Smooth muscle cell (in vitro differentiated cells): ENCODE data around the gene PVALEF. TPM values are rescaled to one million over a fixed set of nuclear protein-coding genes. Genes with fewer than 3 reads are reported as not detected.

ENCODE experiments used
- DNase-seq: peaks from one replicate; lab custom pipeline; 2025; ENCODE audit not compliant: unreplicated experiment; lab: John Stamatoyannopoulos, UW
- H2AFZ ChIP-seq: fragments of 200-600 bp; sonication (generic); 2 replicates; pipeline ENCODE4 v1.6.0; 2016; ENCODE audit warnings: antibody characterized with exemption, low read depth, mild to moderate bottlenecking
- H3F3A ChIP-seq: fragments of 200-600 bp; sonication (generic); 2 replicates; pipeline ENCODE4 v1.6.0; 2017; ENCODE audit warnings: antibody characterized with exemption, low read depth
- H3K27ac ChIP-seq: fragments of 200-600 bp; sonication (generic); 2 replicates; pipeline ENCODE4 v1.5.1; 2016; ENCODE audit warnings: low read depth, mild to moderate bottlenecking
- H3K27me3 ChIP-seq: fragments of 200-600 bp; sonication (generic); 2 replicates; pipeline ENCODE4 v1.6.1; 2016; ENCODE audit warnings: low read depth, mild to moderate bottlenecking
- H3K36me3 ChIP-seq: fragments of 200-600 bp; sonication (generic); 2 replicates; pipeline ENCODE4 v1.5.1; 2016; ENCODE audit warnings: low read depth
- H3K4me1 ChIP-seq: fragments of 200-600 bp; sonication (generic); 2 replicates; pipeline ENCODE4 v1.5.1; 2016; ENCODE audit warnings: low read depth
- H3K4me2 ChIP-seq: fragments of 200-600 bp; sonication (generic); 2 replicates; pipeline ENCODE4 v1.6.0; 2016; ENCODE audit warnings: mild to moderate bottlenecking
- H3K4me3 ChIP-seq: fragments of 200-600 bp; sonication (generic); 2 replicates; pipeline ENCODE4 v1.5.1; 2016; ENCODE audit warnings: mild to moderate bottlenecking
- H3K79me2 ChIP-seq: fragments of 200-600 bp; sonication (generic); 2 replicates; pipeline ENCODE4 v1.6.0; 2016; ENCODE audit warnings: low read depth, mild to moderate bottlenecking
- H3K9ac ChIP-seq: fragments of 200-600 bp; sonication (generic); 2 replicates; pipeline ENCODE4 v1.6.0; 2016; ENCODE audit warnings: low read depth
- H3K9me3 ChIP-seq: fragments of 200-600 bp; sonication (generic); replicated peaks from 2 replicates; pipeline ENCODE4 v1.5.1; 2016; ENCODE audit warnings: low read depth
- H4K20me1 ChIP-seq: fragments of 200-600 bp; sonication (generic); 2 replicates; pipeline ENCODE4 v1.6.0; 2016; ENCODE audit warnings: low read depth
- WGBS: methylation state at CpG from one replicate; pipeline ENCODE4 v1.1.7; 2016; ENCODE audit warnings: low lambda C conversion rate; 5-methylcytosine and 5-hydroxymethylcytosine counted together
- polyA plus RNA-seq: library from polyadenylated mRNA; unstranded; fragments of >200 nt; fragmentation: Nextera tagmentation; extraction: Ambion mirVana; gene quantifications from 2 replicates; pipeline ENCODE4 v1.2.1, GENCODE V29; 2016
- total RNA-seq: library from RNA; depleted of rRNA; stranded (reverse); fragments of >200 nt; gene quantifications from 2 replicates; pipeline ENCODE4 v1.2.3, GENCODE V29; 2014
- TF ChIP-seq, protein P1 (sequence below): fragments of 200-600 bp; sonication (generic); IDR thresholded peaks from 2 replicates; pipeline ENCODE4 v1.5.1; 2017; ENCODE audit warnings: borderline replicate concordance, mild to moderate bottlenecking, antibody characterized with exemption; ENCODE audit not compliant: insufficient read depth, poor library complexity, severe bottlenecking

The PVALEF gene
- total and polyA plus RNA-seq, 2 experiments from 2014 or later = not detected

DNA sequence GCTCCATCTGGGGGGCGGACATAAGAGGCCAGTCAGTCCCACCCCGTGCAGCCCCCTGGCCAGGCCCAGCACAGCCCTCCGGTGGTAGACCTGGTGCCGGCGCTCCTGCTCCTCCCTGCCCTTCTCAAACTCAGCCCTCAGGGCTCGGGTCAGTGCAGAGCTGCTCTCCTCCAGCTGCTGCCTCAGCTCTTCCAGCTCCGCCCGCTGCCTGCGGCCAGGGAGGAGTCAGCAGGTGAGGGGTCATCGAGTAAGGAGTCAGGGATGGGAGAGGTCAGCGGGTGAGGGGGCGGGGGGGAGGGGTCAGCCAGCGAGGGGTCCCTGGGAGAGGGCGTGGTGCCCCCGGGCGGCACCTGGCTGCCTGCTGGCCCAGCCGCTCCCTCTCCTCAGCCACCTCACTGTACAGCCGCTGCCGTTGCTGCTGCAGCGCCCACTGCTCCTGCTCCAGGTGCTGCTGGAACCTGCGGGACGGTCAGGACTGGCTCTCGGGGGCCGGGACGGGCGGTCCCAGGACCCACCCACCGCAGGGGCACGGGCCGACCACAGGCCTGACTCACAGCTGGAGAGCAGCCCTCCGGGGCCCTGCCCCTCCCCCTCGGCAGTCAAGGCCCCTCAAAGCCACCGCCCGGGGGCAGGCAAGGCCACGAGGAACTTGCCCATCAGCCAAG lies 27.2 kb downstream of the PVALEF start:
- no peaks in the 10 kb centered on the region for H4K20me1 ChIP-seq
- no peaks in the 10 kb centered on the region for H3K27me3 ChIP-seq
- H3K27ac ChIP-seq = no peak overlapping the region
- H3F3A ChIP-seq = no peaks in the 10 kb centered on the region
- no peak for DNase-seq
- H3K79me2 ChIP-seq = no peaks in the 10 kb centered on the region
- 84% methylated on average over 14 of the region's 34 CpGs for WGBS
- no peak overlapping the region for H3K9ac ChIP-seq
- H3K4me3 ChIP-seq = no peak overlapping the region
- TF ChIP-seq, protein P1, sequence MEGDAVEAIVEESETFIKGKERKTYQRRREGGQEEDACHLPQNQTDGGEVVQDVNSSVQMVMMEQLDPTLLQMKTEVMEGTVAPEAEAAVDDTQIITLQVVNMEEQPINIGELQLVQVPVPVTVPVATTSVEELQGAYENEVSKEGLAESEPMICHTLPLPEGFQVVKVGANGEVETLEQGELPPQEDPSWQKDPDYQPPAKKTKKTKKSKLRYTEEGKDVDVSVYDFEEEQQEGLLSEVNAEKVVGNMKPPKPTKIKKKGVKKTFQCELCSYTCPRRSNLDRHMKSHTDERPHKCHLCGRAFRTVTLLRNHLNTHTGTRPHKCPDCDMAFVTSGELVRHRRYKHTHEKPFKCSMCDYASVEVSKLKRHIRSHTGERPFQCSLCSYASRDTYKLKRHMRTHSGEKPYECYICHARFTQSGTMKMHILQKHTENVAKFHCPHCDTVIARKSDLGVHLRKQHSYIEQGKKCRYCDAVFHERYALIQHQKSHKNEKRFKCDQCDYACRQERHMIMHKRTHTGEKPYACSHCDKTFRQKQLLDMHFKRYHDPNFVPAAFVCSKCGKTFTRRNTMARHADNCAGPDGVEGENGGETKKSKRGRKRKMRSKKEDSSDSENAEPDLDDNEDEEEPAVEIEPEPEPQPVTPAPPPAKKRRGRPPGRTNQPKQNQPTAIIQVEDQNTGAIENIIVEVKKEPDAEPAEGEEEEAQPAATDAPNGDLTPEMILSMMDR = no peak
- H3K4me1 ChIP-seq = no peaks in the 10 kb centered on the region
- H2AFZ ChIP-seq = no peak overlapping the region
- H3K9me3 ChIP-seq = no peaks in the 10 kb centered on the region
- H3K4me2 ChIP-seq = no peak overlapping the region
- no peaks in the 10 kb centered on the region for H3K36me3 ChIP-seq

DNA sequence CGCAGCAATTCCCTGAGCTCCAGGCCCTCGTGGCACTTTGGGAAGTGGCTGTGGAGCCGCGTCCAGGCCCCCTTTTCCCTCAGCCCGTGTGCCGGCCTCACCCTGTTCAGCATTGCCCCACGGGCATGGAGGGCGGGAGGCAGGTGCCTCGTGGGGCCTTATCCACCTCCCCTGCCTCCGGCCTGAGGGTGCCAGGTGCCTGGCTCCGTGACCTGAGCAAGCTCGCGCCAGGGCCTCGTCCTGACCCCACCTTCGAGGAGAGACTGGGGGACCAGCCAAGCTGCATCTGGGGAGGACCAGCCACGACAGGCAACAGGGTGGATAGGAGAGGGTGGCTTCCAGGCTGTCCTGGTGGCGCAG lies 27.7 kb downstream of the PVALEF start:
- Histone ChIP-seq H3K27ac (no peak overlapping the region), H3K4me3 (no peak overlapping the region), H3K27me3 (no peaks in the 10 kb centered on the region), H3K4me1 (no peaks in the 10 kb centered on the region), H3K4me2 (no peak overlapping the region), H4K20me1 (no peaks in the 10 kb centered on the region), H2AFZ (no peak overlapping the region), H3K79me2 (no peaks in the 10 kb centered on the region), H3K36me3 (no peaks in the 10 kb centered on the region), H3K9ac (no peak overlapping the region), H3K9me3 (no peaks in the 10 kb centered on the region), H3F3A (no peaks in the 10 kb centered on the region)
- 96% methylated on average over 16 of the region's 17 CpGs for WGBS
- DNase-seq = no peak
- TF ChIP-seq, protein P1 = no peak

DNA sequence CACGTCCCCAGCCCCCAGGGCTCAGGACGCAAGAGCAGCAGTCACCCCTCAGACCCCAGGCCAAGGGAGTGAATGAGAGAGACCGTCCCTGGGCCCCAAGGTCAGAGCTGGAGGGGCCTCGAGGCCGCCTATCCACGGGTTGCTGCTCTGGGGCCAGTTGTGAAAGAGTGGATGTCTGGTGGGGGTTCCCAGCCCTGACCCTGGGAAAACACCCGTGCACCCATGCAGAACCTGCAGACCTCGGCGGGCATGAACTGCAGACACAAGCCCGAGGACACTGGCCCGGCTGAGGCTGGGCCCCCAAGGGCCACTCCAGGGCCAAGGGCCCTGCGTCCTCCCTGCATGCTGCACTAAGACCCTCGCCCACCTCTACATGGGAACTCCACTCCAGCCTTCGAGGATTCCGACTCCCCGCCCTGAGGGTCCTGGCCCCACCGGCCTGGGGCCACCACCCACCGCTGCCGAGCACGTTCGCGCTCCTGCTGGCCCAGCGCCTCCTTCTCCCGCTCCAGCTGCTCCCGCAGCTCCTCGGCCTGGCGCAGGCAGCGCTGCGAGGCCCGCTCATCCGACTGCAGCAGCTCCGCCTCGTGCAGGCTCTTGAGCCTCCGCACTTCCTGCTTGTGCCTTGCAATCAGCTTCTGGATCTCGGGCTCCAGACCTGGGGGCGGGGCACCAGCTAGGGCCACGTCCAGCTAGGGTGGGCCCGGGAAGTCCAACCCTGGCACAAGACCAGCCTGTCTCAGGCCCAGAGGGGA lies 28.3 kb downstream of the PVALEF start:
- Histone ChIP-seq H2AFZ (no peak overlapping the region), H3K4me3 (no peak overlapping the region), H3F3A (no peaks in the 10 kb centered on the region), H3K27me3 (no peaks in the 10 kb centered on the region), H3K4me1 (no peaks in the 10 kb centered on the region), H3K4me2 (no peak overlapping the region), H4K20me1 (no peaks in the 10 kb centered on the region), H3K36me3 (no peaks in the 10 kb centered on the region), H3K9ac (no peak overlapping the region), H3K27ac (no peak overlapping the region), H3K9me3 (no peaks in the 10 kb centered on the region), H3K79me2 (no peaks in the 10 kb centered on the region)
- TF ChIP-seq, protein P1 = no peak
- no peak for DNase-seq
- WGBS = 92% methylated on average over 38 of the region's 38 CpGs
